Uterus (tissue), 4 donors: ENCODE measurements around the gene HHAT. TPM values are rescaled to one million over a fixed set of nuclear protein-coding genes. Genes with fewer than 3 reads are reported as not detected.
"Not testable (repeated sequence)": the region's sequence is repeated elsewhere in the genome, so short reads cannot be mapped to it uniquely, and the experiment has no call there.

Experiments
- DNase-seq, 2 donors: peaks; one replicate each; pipeline ENCODE4 v3.0.0-alpha.2; 2019 to 2020
- H3K27ac ChIP-seq, 2 donors: fragments of 200-600 bp; sonication (generic); 1 replicate in 1 of 2; 2 replicates in 1 of 2; pipeline ENCODE4 v1.5.1; 2016 to 2018
- H3K27me3 ChIP-seq, 2 donors: fragments of 200-600 bp; sonication (generic); one replicate each; pipeline ENCODE4 v1.5.1; 2018 to 2019; ENCODE audit warnings: control low read depth in 1 of 2
- H3K36me3 ChIP-seq, 2 donors: fragments of 200-600 bp; sonication (generic); one replicate each; pipeline ENCODE4 v1.5.1; 2019; ENCODE audit warnings: control low read depth in 1 of 2
- H3K4me1 ChIP-seq, 2 donors: fragments of 200-600 bp; sonication (generic); one replicate each; pipeline ENCODE4 v1.5.1; 2018 to 2019; ENCODE audit warnings: control low read depth in 1 of 2
- H3K4me3 ChIP-seq, 2 donors: fragments of 200-600 bp; sonication (generic); 1 replicate in 1 of 2; 2 replicates in 1 of 2; pipeline ENCODE4 v1.5.1; 2018 to 2019; ENCODE audit warnings: mild to moderate bottlenecking in 1 of 2
- H3K9me3 ChIP-seq, 2 donors: fragments of 200-600 bp; sonication (generic); one replicate each; pipeline ENCODE4 v1.5.1; 2019; ENCODE audit warnings: control low read depth in 1 of 2
- POLR2A ChIP-seq, 2 donors: fragments of 450-650 bp; IDR thresholded peaks; one replicate each; pipeline ENCODE4 v1.6.1; 2016; ENCODE audit warnings: antibody characterized with exemption in 2 of 2, mild to moderate bottlenecking in 1 of 2, moderate library complexity in 1 of 2
- intact Hi-C: fragments of 100-400 bp; cut with DNase I; formaldehyde crosslinking; loops from one replicate; pipeline ENCODE4 v1.15.1; 2023; ENCODE audit warnings: low total_unique reads
- total RNA-seq, 4 donors: library from RNA; depleted of rRNA in 3 of 4; stranded (reverse); fragments of >200 nt in 3 of 4; gene quantifications; one replicate each; pipeline versions ENCODE4 v1.1.0 to v1.2.4, GENCODE V29; 2014 to 2023
- TF ChIP-seq, protein P1 (sequence below), 4 experiments: fragments of 200-600 bp in 2 of 4; fragments of 450-650 bp in 2 of 4; sonication (generic) in 2 of 4; IDR thresholded peaks; one replicate each; pipeline ENCODE4 v1.5.1; 2016 to 2019; ENCODE audit warnings: antibody characterized with exemption in 4 of 4, mild to moderate bottlenecking in 2 of 4, moderate library complexity in 1 of 4
- donor health status: DM: yes; HTN: yes; CAD: no.

The HHAT gene
- total RNA-seq, 4 donors from 2014 or later, result 0.88 to 10.9 (median 3.4) TPM

DNA sequence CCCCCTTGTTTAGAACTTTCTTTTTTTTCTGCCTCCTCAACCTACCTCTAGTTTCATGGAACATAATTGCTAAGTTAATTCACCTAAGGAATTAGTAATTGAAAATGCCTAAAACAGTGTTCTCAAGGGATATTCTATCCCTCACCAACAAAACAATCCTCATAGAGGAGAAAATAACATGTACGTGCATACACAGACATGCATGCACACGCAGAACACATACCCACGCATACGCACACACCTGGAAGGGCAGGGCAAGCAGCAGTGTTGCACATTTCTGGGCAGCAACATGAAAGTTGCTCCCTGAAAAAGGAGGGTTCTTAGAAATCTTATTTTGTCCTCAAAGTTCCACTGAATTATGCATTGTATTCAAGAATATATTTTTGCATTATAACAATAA lies 76.6 kb downstream of the HHAT start:
- H3K4me1 ChIP-seq, result no peaks in the 10 kb centered on the region
- TF ChIP-seq, protein P1, sequence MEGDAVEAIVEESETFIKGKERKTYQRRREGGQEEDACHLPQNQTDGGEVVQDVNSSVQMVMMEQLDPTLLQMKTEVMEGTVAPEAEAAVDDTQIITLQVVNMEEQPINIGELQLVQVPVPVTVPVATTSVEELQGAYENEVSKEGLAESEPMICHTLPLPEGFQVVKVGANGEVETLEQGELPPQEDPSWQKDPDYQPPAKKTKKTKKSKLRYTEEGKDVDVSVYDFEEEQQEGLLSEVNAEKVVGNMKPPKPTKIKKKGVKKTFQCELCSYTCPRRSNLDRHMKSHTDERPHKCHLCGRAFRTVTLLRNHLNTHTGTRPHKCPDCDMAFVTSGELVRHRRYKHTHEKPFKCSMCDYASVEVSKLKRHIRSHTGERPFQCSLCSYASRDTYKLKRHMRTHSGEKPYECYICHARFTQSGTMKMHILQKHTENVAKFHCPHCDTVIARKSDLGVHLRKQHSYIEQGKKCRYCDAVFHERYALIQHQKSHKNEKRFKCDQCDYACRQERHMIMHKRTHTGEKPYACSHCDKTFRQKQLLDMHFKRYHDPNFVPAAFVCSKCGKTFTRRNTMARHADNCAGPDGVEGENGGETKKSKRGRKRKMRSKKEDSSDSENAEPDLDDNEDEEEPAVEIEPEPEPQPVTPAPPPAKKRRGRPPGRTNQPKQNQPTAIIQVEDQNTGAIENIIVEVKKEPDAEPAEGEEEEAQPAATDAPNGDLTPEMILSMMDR (IDR thresholded peaks at IDR 0.05), result no peak
- TF ChIP-seq POLR2A (IDR thresholded peaks at IDR 0.05), result no peak
- H3K27me3 ChIP-seq, result no peaks in the 10 kb centered on the region
- H3K9me3 ChIP-seq, result no peaks in the 10 kb centered on the region
- no peak for DNase-seq
- H3K27ac ChIP-seq, result no peak overlapping the region
- H3K4me3 ChIP-seq, result no peak overlapping the region
- intact Hi-C loops, result no loop called here
- H3K36me3 ChIP-seq, result no peaks in the 10 kb centered on the region

DNA sequence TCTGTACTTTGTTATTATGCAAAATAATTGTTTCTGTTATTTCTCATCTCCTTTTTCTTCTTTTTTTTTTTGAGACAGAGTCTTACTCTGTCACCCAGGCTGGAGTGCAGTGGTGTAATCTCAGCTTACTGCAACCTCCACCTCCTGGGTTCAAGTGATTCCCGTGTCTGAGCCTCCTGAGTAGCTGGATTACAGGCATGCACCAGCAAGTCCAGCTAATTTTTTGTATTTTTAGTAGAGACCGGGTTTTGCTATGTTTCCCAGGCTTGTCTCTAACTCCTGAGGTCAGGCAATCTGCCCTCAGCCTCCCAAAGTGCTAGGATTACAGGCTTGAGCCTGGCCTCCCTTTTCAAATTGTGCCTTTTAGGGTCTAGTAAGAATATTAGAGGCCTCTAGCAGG lies 77.6 kb downstream of the HHAT start:
- H3K36me3 ChIP-seq, H3K4me1 ChIP-seq, H3K4me3 ChIP-seq, intact Hi-C loops, H3K27me3 ChIP-seq, DNase-seq, H3K27ac ChIP-seq, H3K9me3 ChIP-seq: not testable (repeated sequence)

DNA sequence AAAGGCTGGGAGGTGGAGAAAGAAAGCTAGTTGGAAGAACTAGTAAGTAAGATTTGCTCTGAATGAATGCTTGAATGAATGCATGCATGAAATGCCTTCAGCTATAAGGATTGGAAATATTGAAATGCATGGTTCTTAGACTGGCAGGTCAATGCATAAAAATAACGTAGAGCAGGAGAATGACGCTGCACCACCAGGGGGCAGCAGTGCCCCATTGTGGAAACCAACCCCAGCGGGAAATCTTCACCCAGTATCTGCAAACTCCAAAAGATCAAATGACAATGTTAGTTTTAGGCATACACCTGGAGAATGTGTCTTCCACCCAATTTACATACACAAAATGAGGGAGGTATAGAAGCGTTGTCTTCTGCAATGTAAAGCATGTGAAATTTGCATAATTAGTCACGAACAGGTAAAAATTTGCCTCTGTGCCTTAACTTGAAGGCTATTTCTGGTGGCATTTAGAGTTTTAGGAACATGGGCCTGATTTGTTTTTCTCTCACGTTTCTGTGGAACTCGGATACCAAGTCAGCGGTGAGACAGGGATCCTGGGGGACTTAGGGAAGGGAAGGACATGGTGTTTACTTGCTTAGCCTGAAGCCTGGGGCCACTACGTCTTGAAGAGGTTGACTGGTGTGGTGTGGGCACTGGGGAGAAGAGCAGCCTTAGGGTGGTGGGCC lies 78.6 kb downstream of the HHAT start:
- Histone ChIP-seq H3K9me3 (no peaks in the 10 kb centered on the region), H3K4me3 (no peak overlapping the region), H3K36me3 (no peaks in the 10 kb centered on the region), H3K4me1 (no peaks in the 10 kb centered on the region), H3K27ac (no peak overlapping the region), H3K27me3 (no peaks in the 10 kb centered on the region)
- DNase-seq, result peak; percentile 46 to 53
- intact Hi-C loops, result no loop called here
- TF ChIP-seq, protein P1 (IDR thresholded peaks at IDR 0.05), result peak; percentile 63 to 87 (median 78)
- no peak for TF ChIP-seq POLR2A (IDR thresholded peaks at IDR 0.05)

DNA sequence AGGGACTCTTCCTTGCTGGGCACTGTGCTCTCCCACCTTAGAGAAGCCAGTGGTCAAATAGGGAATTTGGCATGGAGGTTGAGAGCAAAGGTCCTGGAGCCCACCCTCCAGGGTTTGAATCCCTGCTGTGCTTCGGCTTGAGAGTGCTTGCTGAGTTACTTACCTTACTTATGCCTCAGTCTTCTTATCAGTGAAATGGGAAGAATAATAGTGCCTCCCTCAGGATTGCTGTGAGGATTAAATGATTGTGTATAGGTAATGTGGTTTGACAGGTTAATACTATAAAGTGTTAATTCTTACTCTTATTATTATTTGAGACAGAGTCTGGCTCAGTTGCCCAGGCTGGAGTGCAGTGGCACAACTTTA lies 79.2 kb downstream of the HHAT start:
- TF ChIP-seq POLR2A (IDR thresholded peaks at IDR 0.05), result no peak
- TF ChIP-seq, protein P1 (IDR thresholded peaks at IDR 0.05), result no peak
- H3K4me3 ChIP-seq, result no peak overlapping the region
- no peaks in the 10 kb centered on the region for H3K36me3 ChIP-seq
- no peaks in the 10 kb centered on the region for H3K9me3 ChIP-seq
- H3K27me3 ChIP-seq, result no peaks in the 10 kb centered on the region
- H3K4me1 ChIP-seq, result no peaks in the 10 kb centered on the region
- H3K27ac ChIP-seq, result no peak overlapping the region
- DNase-seq, result no peak
- intact Hi-C loops, result no loop called here

DNA sequence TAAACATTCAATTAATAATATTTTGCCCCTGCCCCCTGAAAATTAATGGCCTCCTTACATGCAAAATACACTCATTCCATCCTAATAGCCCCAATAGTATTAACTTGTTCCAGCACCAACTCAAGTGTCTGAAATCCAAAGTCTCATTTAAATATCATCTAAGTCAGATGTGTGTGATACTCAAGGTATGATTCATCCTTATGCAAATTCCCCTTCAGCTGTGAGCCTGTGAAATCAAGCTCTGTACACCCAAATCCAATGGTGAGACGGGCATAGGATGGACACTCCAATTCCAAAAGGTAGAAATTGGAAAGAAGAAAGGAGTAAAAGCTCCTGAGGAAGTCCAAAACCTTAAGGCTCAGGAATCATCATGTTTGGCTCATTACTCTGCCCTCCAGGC lies 83.5 kb downstream of the HHAT start:
- DNase-seq, result no peak
- no peaks in the 10 kb centered on the region for H3K27me3 ChIP-seq
- no peak for TF ChIP-seq POLR2A (IDR thresholded peaks at IDR 0.05)
- TF ChIP-seq, protein P1 (IDR thresholded peaks at IDR 0.05), result no peak
- no peak overlapping the region for H3K27ac ChIP-seq
- H3K4me3 ChIP-seq, result no peak overlapping the region
- H3K9me3 ChIP-seq, result no peaks in the 10 kb centered on the region
- no peaks in the 10 kb centered on the region for H3K4me1 ChIP-seq
- intact Hi-C loops, result no loop called here
- no peaks in the 10 kb centered on the region for H3K36me3 ChIP-seq

DNA sequence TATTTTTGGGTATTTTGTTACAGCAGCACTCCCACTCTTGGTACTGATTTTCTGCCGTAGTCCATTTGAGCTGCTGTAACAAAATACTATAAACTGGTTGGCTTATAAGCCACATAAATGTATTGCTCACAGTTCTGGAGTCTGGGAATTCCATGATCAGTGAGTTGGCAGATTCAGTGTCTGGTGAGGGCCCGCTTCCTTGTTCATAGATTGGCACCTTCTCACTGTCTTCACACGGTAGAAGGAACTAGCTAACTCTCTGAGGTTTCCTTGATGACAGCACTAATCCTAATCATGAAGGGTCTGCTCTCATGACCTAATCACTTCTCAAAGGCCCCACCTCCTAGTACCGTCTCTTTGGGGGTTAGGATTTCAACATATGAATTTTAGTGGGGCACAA lies 85.2 kb downstream of the HHAT start:
- Histone ChIP-seq H3K4me3 (no peak overlapping the region), H3K4me1 (no peaks in the 10 kb centered on the region), H3K9me3 (no peaks in the 10 kb centered on the region), H3K27me3 (no peaks in the 10 kb centered on the region), H3K36me3 (no peaks in the 10 kb centered on the region), H3K27ac (no peak overlapping the region)
- intact Hi-C loops, result no loop called here
- no peak for DNase-seq
- TF ChIP-seq POLR2A (IDR thresholded peaks at IDR 0.05), result no peak
- TF ChIP-seq, protein P1 (IDR thresholded peaks at IDR 0.05), result no peak
